HepG2 (cell line): ENCODE results near the gene PYGL. TPM values are rescaled to one million over a fixed set of nuclear protein-coding genes. Genes with fewer than 3 reads are reported as not detected.

Source experiments
- CREB1 ChIP-seq, 2 experiments: fragments of 450-650 bp in 1 of 2; IDR thresholded peaks; 2 replicates each; pipeline ENCODE4 v1.6.1; 2016 to 2017; ENCODE audit warnings: control low read depth in 1 of 2, mild to moderate bottlenecking in 1 of 2, missing compliant biosample characterization in 1 of 2, missing genetic modification characterization in 1 of 2
- ESRRA ChIP-seq: sonication (generic); formaldehyde crosslinking; IDR thresholded peaks from 2 replicates; pipeline ENCODE4 v1.5.1; 2020; ENCODE audit warnings: mild to moderate bottlenecking, low read depth, missing genetic modification reagents
- ETV5 ChIP-seq: IDR thresholded peaks from 2 replicates; pipeline ENCODE4 v1.6.1; 2018; ENCODE audit warnings: missing biosample characterization, missing genetic modification reagents, inconsistent platforms, borderline replicate concordance
- HCFC1 ChIP-seq: fragments of 150-350 bp; IDR thresholded peaks from 2 replicates; pipeline ENCODE4 v1.6.1; 2014; ENCODE audit warnings: low read depth, low read length
- NAIF1 ChIP-seq: sonication (generic); formaldehyde crosslinking; IDR thresholded peaks from 2 replicates; pipeline ENCODE4 v1.5.0; 2020; ENCODE audit warnings: mild to moderate bottlenecking, missing genetic modification reagents, borderline replicate concordance
- SOX13 ChIP-seq, 3 experiments: fragments of 450-650 bp in 1 of 3; sonication (generic) in 1 of 3; formaldehyde crosslinking in 1 of 3; IDR thresholded peaks in 2 of 3; conservative IDR thresholded peaks in 1 of 3; 2 replicates each; pipeline versions ENCODE4 v1.5.0 to v1.6.1; 2016 to 2020; ENCODE audit warnings: antibody characterized with exemption in 1 of 3, mild to moderate bottlenecking in 1 of 3, missing compliant biosample characterization in 1 of 3, missing genetic modification reagents in 1 of 3, moderate library complexity in 1 of 3
- ZMYM4 ChIP-seq: sonication (generic); formaldehyde crosslinking; IDR thresholded peaks from 2 replicates; pipeline ENCODE4 v1.8.1; 2023; ENCODE audit warnings: mild to moderate bottlenecking, missing genetic modification reagents
- ZNF10 ChIP-seq: sonication (generic); formaldehyde crosslinking; IDR thresholded peaks from 2 replicates; pipeline ENCODE4 v1.4.0; 2020; ENCODE audit warnings: mild to moderate bottlenecking, low read depth, missing genetic modification reagents, borderline replicate concordance
- ZNF678 ChIP-seq: sonication (generic); formaldehyde crosslinking; IDR thresholded peaks from 2 replicates; pipeline ENCODE4 v1.4.0; 2020; ENCODE audit warnings: mild to moderate bottlenecking, missing genetic modification reagents
- polyA plus RNA-seq, 8 experiments: library from polyadenylated mRNA; depleted of rRNA in 3 of 8; stranded (reverse) in 7 of 8; unstranded in 1 of 8; fragments of >200 nt; fragmentation: Illumina TruSeq in 4 of 8; extraction: Trizol in 4 of 8; gene quantifications; 2 replicates each; pipeline versions ENCODE4 v1.2.1 to v1.2.3, GENCODE V29; 2011 to 2016; ENCODE audit warnings: low read depth in 4 of 8, missing spikeins in 1 of 8, mixed read lengths in 1 of 8; ENCODE audit not compliant: insufficient read depth in 1 of 8
- total RNA-seq, 5 experiments: library from RNA; depleted of rRNA; stranded (reverse); fragments of >200 nt; fragmentation: Illumina TruSeq; extraction: Trizol; gene quantifications; 2 replicates each; pipeline ENCODE4 v1.2.3, GENCODE V29; 2016; ENCODE audit warnings: low read depth in 1 of 5
- TF ChIP-seq, protein P1 (sequence below): sonication (generic); formaldehyde crosslinking; IDR thresholded peaks from 2 replicates; pipeline ENCODE4 v1.5.1; 2020; ENCODE audit warnings: mild to moderate bottlenecking, moderate library complexity, missing genetic modification reagents
- TF ChIP-seq, protein P2 (sequence below): sonication (generic); formaldehyde crosslinking; IDR thresholded peaks from 2 replicates; pipeline ENCODE4 v1.5.1; 2020; ENCODE audit warnings: missing genetic modification reagents, mild to moderate bottlenecking, borderline replicate concordance
- TF ChIP-seq, protein P3 (sequence below): sonication (generic); formaldehyde crosslinking; IDR thresholded peaks from 2 replicates; pipeline ENCODE4 v1.4.0; 2020; ENCODE audit warnings: low read depth, missing genetic modification reagents
- TF ChIP-seq, protein P4 (sequence below): sonication (generic); formaldehyde crosslinking; conservative IDR thresholded peaks from 2 replicates; pipeline ENCODE4 v1.4.0; 2020; ENCODE audit warnings: missing genetic modification reagents
- TF ChIP-seq, protein P5 (sequence below): sonication (generic); formaldehyde crosslinking; IDR thresholded peaks from 2 replicates; pipeline ENCODE4 v1.4.0; 2020; ENCODE audit warnings: missing genetic modification reagents, borderline replicate concordance
- TF ChIP-seq, protein P6 (sequence below): sonication (generic); formaldehyde crosslinking; IDR thresholded peaks from 2 replicates; pipeline ENCODE4 v1.5.0; 2020; ENCODE audit warnings: missing genetic modification reagents, mild to moderate bottlenecking, borderline replicate concordance

PYGL gene
- total and polyA plus RNA-seq, 2 of the 13 experiments (the other 11 are each of a cell fraction or from before 2014, with no cell fraction given): 98.4 to 110 TPM

DNA sequence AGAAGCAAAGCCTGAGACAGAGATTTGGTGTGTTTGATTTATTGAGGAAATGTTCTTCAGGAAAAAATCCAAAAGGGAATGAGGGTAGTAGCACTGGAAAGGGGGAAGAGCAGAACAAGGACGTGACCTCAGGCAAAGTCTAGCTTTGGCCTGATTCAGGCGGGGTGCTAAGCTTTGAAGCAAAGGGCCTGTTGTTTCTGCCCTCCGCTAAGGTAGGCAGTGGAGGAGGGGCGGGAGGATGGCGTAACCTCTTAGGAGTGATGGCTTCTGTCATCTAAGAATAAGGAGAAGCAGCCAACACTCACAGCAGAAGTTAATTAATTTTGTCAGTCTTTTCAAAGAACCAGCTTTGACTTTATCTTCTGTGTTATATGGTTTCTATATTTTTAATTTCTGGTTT lies 52.0 kb downstream of the PYGL start (continued):
- TF ChIP-seq HCFC1 (no peak), ZNF10 (CRISPR knock-in tag) (no peak), ZNF678 (CRISPR knock-in tag) (no peak), ETV5 (CRISPR knock-in tag) (peak; percentile 41; the same call in 1 of the 2 replicates), ESRRA (CRISPR knock-in tag) (peak; percentile 89), NAIF1 (no peak), ZMYM4 (0 out of 2 replicates have a peak, but pooled peaks have one; percentile 18), SOX13 (IDR thresholded peaks at IDR 0.05) (no peak), SOX13 (CRISPR knock-in tag; conservative IDR thresholded peaks at IDR 0.05 in 1 of 2, IDR thresholded peaks at IDR 0.05 in 1 of 2) (peak in 1 of 2 experiments; percentile 74; a peak in 2 of 4 replicates), CREB1 (IDR thresholded peaks at IDR 0.05) (no peak), CREB1 (CRISPR knock-in tag; IDR thresholded peaks at IDR 0.05) (no peak)
- TF ChIP-seq, protein P1, sequence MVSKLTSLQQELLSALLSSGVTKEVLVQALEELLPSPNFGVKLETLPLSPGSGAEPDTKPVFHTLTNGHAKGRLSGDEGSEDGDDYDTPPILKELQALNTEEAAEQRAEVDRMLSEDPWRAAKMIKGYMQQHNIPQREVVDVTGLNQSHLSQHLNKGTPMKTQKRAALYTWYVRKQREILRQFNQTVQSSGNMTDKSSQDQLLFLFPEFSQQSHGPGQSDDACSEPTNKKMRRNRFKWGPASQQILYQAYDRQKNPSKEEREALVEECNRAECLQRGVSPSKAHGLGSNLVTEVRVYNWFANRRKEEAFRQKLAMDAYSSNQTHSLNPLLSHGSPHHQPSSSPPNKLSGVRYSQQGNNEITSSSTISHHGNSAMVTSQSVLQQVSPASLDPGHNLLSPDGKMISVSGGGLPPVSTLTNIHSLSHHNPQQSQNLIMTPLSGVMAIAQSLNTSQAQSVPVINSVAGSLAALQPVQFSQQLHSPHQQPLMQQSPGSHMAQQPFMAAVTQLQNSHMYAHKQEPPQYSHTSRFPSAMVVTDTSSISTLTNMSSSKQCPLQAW (CRISPR knock-in tag): no peak
- TF ChIP-seq, protein P2, sequence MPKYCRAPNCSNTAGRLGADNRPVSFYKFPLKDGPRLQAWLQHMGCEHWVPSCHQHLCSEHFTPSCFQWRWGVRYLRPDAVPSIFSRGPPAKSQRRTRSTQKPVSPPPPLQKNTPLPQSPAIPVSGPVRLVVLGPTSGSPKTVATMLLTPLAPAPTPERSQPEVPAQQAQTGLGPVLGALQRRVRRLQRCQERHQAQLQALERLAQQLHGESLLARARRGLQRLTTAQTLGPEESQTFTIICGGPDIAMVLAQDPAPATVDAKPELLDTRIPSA (CRISPR knock-in tag): no peak
- TF ChIP-seq, protein P3, sequence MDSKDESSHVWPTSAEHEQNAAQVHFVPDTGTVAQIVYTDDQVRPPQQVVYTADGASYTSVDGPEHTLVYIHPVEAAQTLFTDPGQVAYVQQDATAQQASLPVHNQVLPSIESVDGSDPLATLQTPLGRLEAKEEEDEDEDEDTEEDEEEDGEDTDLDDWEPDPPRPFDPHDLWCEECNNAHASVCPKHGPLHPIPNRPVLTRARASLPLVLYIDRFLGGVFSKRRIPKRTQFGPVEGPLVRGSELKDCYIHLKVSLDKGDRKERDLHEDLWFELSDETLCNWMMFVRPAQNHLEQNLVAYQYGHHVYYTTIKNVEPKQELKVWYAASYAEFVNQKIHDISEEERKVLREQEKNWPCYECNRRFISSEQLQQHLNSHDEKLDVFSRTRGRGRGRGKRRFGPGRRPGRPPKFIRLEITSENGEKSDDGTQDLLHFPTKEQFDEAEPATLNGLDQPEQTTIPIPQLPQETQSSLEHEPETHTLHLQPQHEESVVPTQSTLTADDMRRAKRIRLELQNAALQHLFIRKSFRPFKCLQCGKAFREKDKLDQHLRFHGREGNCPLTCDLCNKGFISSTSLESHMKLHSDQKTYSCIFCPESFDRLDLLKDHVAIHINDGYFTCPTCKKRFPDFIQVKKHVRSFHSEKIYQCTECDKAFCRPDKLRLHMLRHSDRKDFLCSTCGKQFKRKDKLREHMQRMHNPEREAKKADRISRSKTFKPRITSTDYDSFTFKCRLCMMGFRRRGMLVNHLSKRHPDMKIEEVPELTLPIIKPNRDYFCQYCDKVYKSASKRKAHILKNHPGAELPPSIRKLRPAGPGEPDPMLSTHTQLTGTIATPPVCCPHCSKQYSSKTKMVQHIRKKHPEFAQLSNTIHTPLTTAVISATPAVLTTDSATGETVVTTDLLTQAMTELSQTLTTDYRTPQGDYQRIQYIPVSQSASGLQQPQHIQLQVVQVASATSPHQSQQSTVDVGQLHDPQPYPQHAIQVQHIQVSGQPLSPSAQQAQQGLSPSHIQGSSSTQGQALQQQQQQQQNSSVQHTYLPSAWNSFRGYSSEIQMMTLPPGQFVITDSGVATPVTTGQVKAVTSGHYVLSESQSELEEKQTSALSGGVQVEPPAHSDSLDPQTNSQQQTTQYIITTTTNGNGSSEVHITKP (CRISPR knock-in tag): no peak
- TF ChIP-seq, protein P4, sequence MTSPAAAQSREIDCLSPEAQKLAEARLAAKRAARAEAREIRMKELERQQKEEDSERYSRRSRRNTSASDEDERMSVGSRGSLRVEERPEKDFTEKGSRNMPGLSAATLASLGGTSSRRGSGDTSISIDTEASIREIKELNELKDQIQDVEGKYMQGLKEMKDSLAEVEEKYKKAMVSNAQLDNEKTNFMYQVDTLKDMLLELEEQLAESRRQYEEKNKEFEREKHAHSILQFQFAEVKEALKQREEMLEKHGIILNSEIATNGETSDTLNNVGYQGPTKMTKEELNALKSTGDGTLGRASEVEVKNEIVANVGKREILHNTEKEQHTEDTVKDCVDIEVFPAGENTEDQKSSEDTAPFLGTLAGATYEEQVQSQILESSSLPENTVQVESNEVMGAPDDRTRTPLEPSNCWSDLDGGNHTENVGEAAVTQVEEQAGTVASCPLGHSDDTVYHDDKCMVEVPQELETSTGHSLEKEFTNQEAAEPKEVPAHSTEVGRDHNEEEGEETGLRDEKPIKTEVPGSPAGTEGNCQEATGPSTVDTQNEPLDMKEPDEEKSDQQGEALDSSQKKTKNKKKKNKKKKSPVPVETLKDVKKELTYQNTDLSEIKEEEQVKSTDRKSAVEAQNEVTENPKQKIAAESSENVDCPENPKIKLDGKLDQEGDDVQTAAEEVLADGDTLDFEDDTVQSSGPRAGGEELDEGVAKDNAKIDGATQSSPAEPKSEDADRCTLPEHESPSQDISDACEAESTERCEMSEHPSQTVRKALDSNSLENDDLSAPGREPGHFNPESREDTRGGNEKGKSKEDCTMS: no peak
- TF ChIP-seq, protein P5, sequence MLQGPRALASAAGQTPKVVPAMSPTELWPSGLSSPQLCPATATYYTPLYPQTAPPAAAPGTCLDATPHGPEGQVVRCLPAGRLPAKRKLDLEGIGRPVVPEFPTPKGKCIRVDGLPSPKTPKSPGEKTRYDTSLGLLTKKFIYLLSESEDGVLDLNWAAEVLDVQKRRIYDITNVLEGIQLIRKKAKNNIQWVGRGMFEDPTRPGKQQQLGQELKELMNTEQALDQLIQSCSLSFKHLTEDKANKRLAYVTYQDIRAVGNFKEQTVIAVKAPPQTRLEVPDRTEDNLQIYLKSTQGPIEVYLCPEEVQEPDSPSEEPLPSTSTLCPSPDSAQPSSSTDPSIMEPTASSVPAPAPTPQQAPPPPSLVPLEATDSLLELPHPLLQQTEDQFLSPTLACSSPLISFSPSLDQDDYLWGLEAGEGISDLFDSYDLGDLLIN (CRISPR knock-in tag): no peak
- TF ChIP-seq, protein P6, sequence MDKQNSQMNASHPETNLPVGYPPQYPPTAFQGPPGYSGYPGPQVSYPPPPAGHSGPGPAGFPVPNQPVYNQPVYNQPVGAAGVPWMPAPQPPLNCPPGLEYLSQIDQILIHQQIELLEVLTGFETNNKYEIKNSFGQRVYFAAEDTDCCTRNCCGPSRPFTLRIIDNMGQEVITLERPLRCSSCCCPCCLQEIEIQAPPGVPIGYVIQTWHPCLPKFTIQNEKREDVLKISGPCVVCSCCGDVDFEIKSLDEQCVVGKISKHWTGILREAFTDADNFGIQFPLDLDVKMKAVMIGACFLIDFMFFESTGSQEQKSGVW: no peak
